Pancreas (tissue), 10 donors: ENCODE results near the gene SAFB. TPM values are rescaled to one million over a fixed set of nuclear protein-coding genes. Genes with fewer than 3 reads are reported as not detected.

Experiments
- ATAC-seq, 4 donors: fragments of 200-7000 bp; cut with Tn5 transposase; one replicate each; pipeline versions ENCODE4 v1.8.0 to v1.9.1; 2020; ENCODE audit warnings: mild to moderate bottlenecking in 4 of 4, moderate library complexity in 4 of 4
- DNase-seq, 6 donors: peaks; one replicate each; pipeline ENCODE4 v3.0.0-alpha.2; 2020
- FAIRE-seq: peaks from 2 replicates; lab custom pipeline; 2012; peaks lifted over from hg19 to GRCh38; lab: Jason Lieb, UNC
- H3K27ac ChIP-seq, 4 donors: fragments of 200-600 bp; sonication (generic); 1 replicate in 3 of 4; 2 replicates in 1 of 4; pipeline versions ENCODE4 v1.5.0 to v1.8.0; 2020
- H3K27me3 ChIP-seq, 4 donors: fragments of 200-600 bp; one replicate each; pipeline ENCODE4 v1.8.0; 2021
- H3K36me3 ChIP-seq, 3 donors: fragments of 200-600 bp; sonication (generic) in 1 of 3; one replicate each; pipeline versions ENCODE4 v1.5.0 to v1.8.0; 2020 to 2021
- H3K4me1 ChIP-seq, 3 donors: fragments of 200-600 bp; one replicate each; pipeline ENCODE4 v1.8.0; 2021
- H3K4me3 ChIP-seq, 4 donors: fragments of 200-600 bp; sonication (generic) in 2 of 4; one replicate each; pipeline versions ENCODE4 v1.5.0 to v1.8.0; 2020 to 2021
- H3K9me3 ChIP-seq, 4 donors: fragments of 200-600 bp; one replicate each; pipeline ENCODE4 v1.8.0; 2021
- CTCF ChIP-seq, 4 donors: fragments of 200-600 bp; sonication (generic) in 3 of 4; IDR thresholded peaks; one replicate each; pipeline versions ENCODE4 v1.5.0 to v1.8.0; 2021; ENCODE audit warnings: antibody characterized with exemption in 4 of 4
- WGBS, 2 donors: extraction: QIAGEN DNeasy Blood & Tissue Kit; methylation state at CpG; one replicate each; pipeline ENCODE4 v1.1.7; 2013; 5-methylcytosine and 5-hydroxymethylcytosine counted together
- intact Hi-C, 3 donors: fragments of 100-400 bp; cut with DNase I; formaldehyde crosslinking; loops; one replicate each; pipeline versions ENCODE4 v1.11.1 to v1.14.2; 2022
- polyA plus RNA-seq, 2 donors: library from polyadenylated mRNA; stranded (reverse); fragments of 200-250 nt; gene quantifications; one replicate each; pipeline ENCODE4 v1.2.3, GENCODE V29; 2013
- total RNA-seq, 6 donors: library from RNA; stranded (reverse); fragmentation: NEBNext Ultra II Directional in 4 of 6; extraction: Animal tissue kit (Norgen Biotek cat#: 25700) in 4 of 6; gene quantifications; one replicate each; pipeline versions ENCODE4 v1.2.1 to v1.2.4, GENCODE V29; 2021 to 2023
- donor health status: healthy with polysubstance abuse.
- donor health status: DM: no; HTN: no; CAD: no; lungs with moderate emphysema.
- donor health status: DM: no; HTN: no; CAD: no.
- donor health status: control.
- donor health status: control.
- donor health status: Bipolar disorder and iron deficiency.
- donor health status: DM: yes; HTN: yes; CAD: no.
- donor health status: DM: no; HTN: no; CAD: no.
- donor health status: DM: no; HTN: no; CAD: no.
- donor health status: DM: yes; HTN: yes; CAD: no.

The SAFB gene
- total and polyA plus RNA-seq, 8 donors = 28.9 to 84.3 (median 42.7) TPM

- peaks cover 11 to 87% (median 63%) of the 10 kb centered on the region in 3 donors for H3K36me3 ChIP-seq
- 93 to 95% methylated on average over 16 of the region's 16 CpGs for WGBS, 2 donors
Measured at GRCh38 chr19:5609881-5610448, 12.9 kb upstream of the SAFB start.

DNA sequence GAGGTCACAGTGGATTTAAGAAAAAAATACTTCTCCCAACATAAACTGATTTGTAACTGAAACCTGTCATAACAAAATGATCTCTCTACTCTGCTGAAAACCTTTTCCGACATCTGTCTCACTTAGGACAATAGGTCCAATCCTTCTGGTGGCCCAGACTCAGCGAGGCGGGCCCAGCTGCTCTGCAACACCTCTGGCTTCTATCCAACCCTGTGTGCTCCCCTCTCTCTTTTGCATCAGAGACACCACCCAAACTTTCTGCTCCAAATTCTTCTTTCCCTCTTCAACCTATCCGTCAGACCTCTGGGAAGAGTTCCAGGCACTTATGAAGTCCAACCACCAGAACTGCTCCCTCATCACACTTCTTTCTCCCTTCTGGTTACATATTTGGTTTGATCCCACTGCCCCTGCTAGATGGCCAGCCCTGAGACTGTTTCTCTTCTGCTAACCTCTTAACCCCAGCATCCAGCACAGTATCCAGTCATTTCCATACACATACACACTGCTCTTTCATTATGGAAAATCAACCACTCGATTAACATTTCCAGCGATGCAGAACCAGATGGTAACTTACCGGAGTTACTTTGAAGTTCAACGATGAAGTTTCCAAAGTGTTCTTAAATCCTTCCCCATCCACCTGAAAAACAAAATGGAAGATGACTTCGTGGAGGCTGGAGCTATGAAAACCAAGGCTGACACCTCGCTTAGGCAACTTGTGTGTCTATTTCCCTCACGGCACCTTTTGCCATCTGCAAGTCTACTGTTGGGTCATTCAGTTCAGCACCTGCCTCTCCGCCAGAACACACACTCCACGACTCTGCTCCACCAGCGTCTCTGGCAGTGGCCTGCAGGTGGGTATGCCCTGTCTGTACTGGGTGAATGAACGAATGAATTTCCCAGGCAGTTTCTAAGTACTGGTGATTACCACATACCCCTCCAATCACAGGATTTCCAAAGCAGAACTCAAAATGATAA is 9.7 kb upstream of the SAFB start:
- TF ChIP-seq CTCF (IDR thresholded peaks at IDR 0.05) = no peak
- H3K4me1 ChIP-seq = no peaks in the 10 kb centered on the region
- H3K27ac ChIP-seq = no peak overlapping the region
- no peaks in the 10 kb centered on the region for H3K9me3 ChIP-seq
- H3K27me3 ChIP-seq = no peaks in the 10 kb centered on the region
- H3K4me3 ChIP-seq = no peak overlapping the region
- H3K36me3 ChIP-seq = peaks cover 11 to 74% (median 53%) of the 10 kb centered on the region in 3 donors
- FAIRE-seq = no peak
- 91 to 92% methylated on average over 15 of the region's 15 CpGs for whole genome bisulfite sequencing, 2 donors
- no peak for ATAC-seq
- intact Hi-C loops = no loop called here
- DNase-seq = no peak

More at GRCh38 chr19:5609881-5610448, 12.9 kb upstream of the SAFB start:
- ATAC-seq = no peak
- no peak for TF ChIP-seq CTCF (IDR thresholded peaks at IDR 0.05)
- H3K4me1 ChIP-seq = no peaks in the 10 kb centered on the region
- no peak for DNase-seq
- H3K27me3 ChIP-seq = no peaks in the 10 kb centered on the region
- no peak overlapping the region for H3K4me3 ChIP-seq
- H3K27ac ChIP-seq = no peak overlapping the region
- no peak for FAIRE-seq
- intact Hi-C loops = no loop called here
- H3K9me3 ChIP-seq = no peaks in the 10 kb centered on the region

DNA sequence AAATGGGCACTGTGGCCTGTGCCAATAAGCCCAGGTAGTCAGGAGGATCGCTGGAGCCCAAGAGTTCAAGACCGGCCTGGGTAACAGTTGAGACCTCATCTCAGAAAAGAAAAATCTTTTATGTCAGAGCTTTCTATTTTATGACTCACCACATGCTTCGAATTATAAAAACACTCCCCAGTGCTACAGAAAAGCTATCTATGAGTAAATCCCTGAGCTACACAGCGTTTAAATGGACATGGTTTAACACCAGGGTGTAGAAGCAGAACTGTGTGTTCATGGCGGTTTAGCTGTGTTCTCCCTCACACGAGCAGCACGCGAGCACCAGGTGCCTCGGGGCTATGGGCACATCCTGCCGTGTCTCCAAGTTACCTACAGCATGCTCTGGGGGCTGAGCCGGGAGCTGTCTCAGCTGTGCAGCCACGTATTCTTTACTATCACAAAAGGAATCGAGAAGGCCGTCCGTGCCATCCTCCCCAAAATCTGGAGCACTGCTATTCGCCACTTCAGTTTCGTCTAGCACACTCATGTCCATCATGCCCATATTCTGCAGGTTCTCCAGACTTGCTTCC is 7.0 kb upstream of the SAFB start:
- no peak for TF ChIP-seq CTCF (IDR thresholded peaks at IDR 0.05)
- DNase-seq = no peak
- no peaks in the 10 kb centered on the region for H3K27me3 ChIP-seq
- peaks cover 10 to 16% (median 12%) of the 10 kb centered on the region in 3 donors for H3K4me1 ChIP-seq
- no peak for FAIRE-seq
- H3K27ac ChIP-seq = no peak overlapping the region
- 90 to 94% methylated on average over 17 of the region's 17 CpGs for WGBS, 2 donors
- no peaks in the 10 kb centered on the region for H3K9me3 ChIP-seq
- intact Hi-C loops = no loop called here
- H3K4me3 ChIP-seq = no peak overlapping the region
- no peak for ATAC-seq
- H3K36me3 ChIP-seq = peaks cover 7 to 55% (median 37%) of the 10 kb centered on the region in 3 donors

- 59 to 79% methylated on average over 1 of the region's 1 CpG for WGBS, 2 donors
- peaks cover 7 to 51% (median 37%) of the 10 kb centered on the region in 3 donors for H3K36me3 ChIP-seq
- intact Hi-C loops = no loop called here
- no peaks in the 10 kb centered on the region for H3K9me3 ChIP-seq
- no peak for FAIRE-seq
- TF ChIP-seq CTCF (IDR thresholded peaks at IDR 0.05) = no peak
- no peak overlapping the region for H3K4me3 ChIP-seq
- H3K27ac ChIP-seq = no peak overlapping the region
- peaks cover 16 to 23% (median 17%) of the 10 kb centered on the region in 3 donors for H3K4me1 ChIP-seq
- H3K27me3 ChIP-seq = no peaks in the 10 kb centered on the region
- DNase-seq = no peak
- no peak for ATAC-seq
Measured at GRCh38 chr19:5617080-5617479, 5.8 kb upstream of the SAFB start.
